HepG2 (cell line): ENCODE data around the gene LDB2. TPM values are rescaled to one million over a fixed set of nuclear protein-coding genes. Genes with fewer than 3 reads are reported as not detected.

Experiments
- ATAC-seq: fragments of 200-7000 bp; cut with Tn5 transposase; 3 replicates; pipeline ENCODE4 v1.9.1; 2020; ENCODE audit warnings: mild to moderate bottlenecking, moderate library complexity
- BruUV-seq: library from RNA; stranded (reverse); fragments of 400-500 nt; replicated peaks from 2 replicates; lab custom pipeline; 2021; lab: Mats Ljungman, UMichigan
- CTCF ChIA-PET: fragments of 300-600 bp; formaldehyde crosslinking; extraction: SDS; loops from one replicate; lab custom pipeline; 2021; ENCODE audit warnings: low total read pairs, inconsistent platforms, low intra/inter-chr PET ratio; lab: Yijun Ruan, JAX
- POLR2A ChIA-PET: fragments of 350-600 bp; sonication (Branson Sonifier 250); formaldehyde crosslinking; loops from one replicate; lab custom pipeline; 2020; ENCODE audit warnings: antibody characterized with exemption, inconsistent platforms; lab: Yijun Ruan, JAX
- DNase-seq: peaks from one replicate; pipeline ENCODE4 v3.0.0-alpha.2; 2015; ENCODE audit warnings: low spot score
- FAIRE-seq: peaks from 3 replicates; lab custom pipeline; 2011; peaks lifted over from hg19 to GRCh38; lab: Jason Lieb, UNC
- H2AFZ ChIP-seq: one replicate; pipeline ENCODE4 v1.6.1; 2011; ENCODE audit warnings: low read length, inconsistent platforms
- H3K27ac ChIP-seq: fragments of 300-600 bp; 3 replicates; pipeline ENCODE4 v1.8.0; 2011; ENCODE audit warnings: mixed run types, mild to moderate bottlenecking, mixed read lengths, low read length, inconsistent platforms; ENCODE audit not compliant: insufficient read depth; ENCODE audit errors: extremely low read length
- H3K27me3 ChIP-seq, 2 experiments: fragments of 200-600 bp in 1 of 2; 2 replicates in 1 of 2; 3 replicates in 1 of 2; pipeline versions ENCODE4 v1.6.0 to v1.8.0; 2011; ENCODE audit warnings: low read length in 2 of 2, mild to moderate bottlenecking in 2 of 2, moderate library complexity in 2 of 2, inconsistent platforms in 1 of 2; ENCODE audit not compliant: insufficient read depth in 2 of 2, control insufficient read depth in 1 of 2
- H3K36me3 ChIP-seq, 2 experiments: fragments of 200-600 bp in 1 of 2; replicated peaks in 1 of 2; 2 replicates in 1 of 2; 3 replicates in 1 of 2; pipeline versions ENCODE4 v1.5.1 to v1.8.0; 2011; ENCODE audit warnings: low read length in 2 of 2, inconsistent platforms in 1 of 2; ENCODE audit not compliant: insufficient read depth in 2 of 2, control insufficient read depth in 1 of 2
- H3K4me1 ChIP-seq: 2 replicates; pipeline ENCODE4 v1.5.1; 2012; ENCODE audit warnings: low read length, inconsistent platforms; ENCODE audit not compliant: insufficient read depth
- H3K4me2 ChIP-seq: 2 replicates; pipeline ENCODE4 v1.6.0; 2011; ENCODE audit warnings: low read depth, low read length, inconsistent platforms
- H3K4me3 ChIP-seq, 3 experiments: fragments of 200-600 bp in 1 of 3; sonication (generic), shearing (Covaris generic) in 1 of 3; replicated peaks in 1 of 3; 2 replicates each; pipeline ENCODE4 v1.5.1; 2011 to 2016; ENCODE audit warnings: low read length in 3 of 3, inconsistent platforms in 2 of 3, low read depth in 2 of 3, mild to moderate bottlenecking in 2 of 3, control low read depth in 1 of 3, mixed read lengths in 1 of 3; ENCODE audit not compliant: insufficient read depth in 1 of 3
- H3K79me2 ChIP-seq: one replicate; pipeline ENCODE4 v1.6.1; 2011; ENCODE audit warnings: low read length, inconsistent platforms; ENCODE audit not compliant: insufficient read depth
- H3K9ac ChIP-seq: 2 replicates; pipeline ENCODE4 v1.6.0; 2011; ENCODE audit warnings: mild to moderate bottlenecking, low read depth, low read length, inconsistent platforms; ENCODE audit not compliant: insufficient read depth
- H3K9me3 ChIP-seq: 2 replicates; pipeline ENCODE4 v1.5.1; 2012; ENCODE audit warnings: mild to moderate bottlenecking, low read length
- H4K20me1 ChIP-seq: 2 replicates; pipeline ENCODE4 v1.6.0; 2011; ENCODE audit warnings: inconsistent platforms, mild to moderate bottlenecking, low read length, moderate library complexity; ENCODE audit not compliant: insufficient read depth
- ERF ChIP-seq: IDR thresholded peaks from 2 replicates; pipeline ENCODE4 v1.6.1; 2018; ENCODE audit warnings: missing biosample characterization, missing genetic modification reagents
- HNRNPK ChIP-seq: fragments of 200-400 bp; formaldehyde crosslinking; IDR thresholded peaks from 2 replicates; pipeline ENCODE4 v1.6.1; 2018; ENCODE audit warnings: low read length, low read depth, moderate library complexity, mild to moderate bottlenecking; ENCODE audit not compliant: poor library complexity, severe bottlenecking
- NR3C1 ChIP-seq: sonication (generic); formaldehyde crosslinking; IDR thresholded peaks from 2 replicates; pipeline ENCODE4 v1.4.0; 2020; ENCODE audit warnings: missing genetic modification reagents
- POLR2AphosphoS5 ChIP-seq: IDR thresholded peaks from 2 replicates; pipeline ENCODE4 v1.6.1; 2012; ENCODE audit warnings: low read depth, low read length
- SATB2 ChIP-seq: sonication (generic); formaldehyde crosslinking; IDR thresholded peaks from 2 replicates; pipeline ENCODE4 v1.5.0; 2020; ENCODE audit warnings: missing genetic modification reagents
- SNAI1 ChIP-seq: sonication (generic); formaldehyde crosslinking; IDR thresholded peaks from 2 replicates; pipeline ENCODE4 v1.5.0; 2020; ENCODE audit warnings: mild to moderate bottlenecking, missing genetic modification reagents, borderline replicate concordance
- TSC22D2 ChIP-seq: sonication (generic); formaldehyde crosslinking; IDR thresholded peaks from 2 replicates; pipeline ENCODE4 v1.5.1; 2020; ENCODE audit warnings: missing genetic modification reagents, mild to moderate bottlenecking, borderline replicate concordance
- ZC3H4 ChIP-seq: sonication (generic); formaldehyde crosslinking; IDR thresholded peaks from 2 replicates; pipeline ENCODE4 v1.4.0; 2020; ENCODE audit warnings: missing genetic modification reagents, borderline replicate concordance
- ZNF264 ChIP-seq: sonication (generic); formaldehyde crosslinking; IDR thresholded peaks from 2 replicates; pipeline ENCODE4 v1.4.0; 2020; ENCODE audit warnings: missing genetic modification reagents
- ZNF343 ChIP-seq: sonication (generic); formaldehyde crosslinking; IDR thresholded peaks from 2 replicates; pipeline ENCODE4 v1.4.0; 2020; ENCODE audit warnings: mild to moderate bottlenecking, missing genetic modification reagents
- ZNF432 ChIP-seq: sonication (generic); formaldehyde crosslinking; IDR thresholded peaks from 2 replicates; pipeline ENCODE4 v1.5.0; 2020; ENCODE audit warnings: missing genetic modification reagents, mild to moderate bottlenecking, borderline replicate concordance
- ZNF674 ChIP-seq: sonication (generic); formaldehyde crosslinking; IDR thresholded peaks from 2 replicates; pipeline ENCODE4 v1.5.0; 2020; ENCODE audit warnings: low read depth, mild to moderate bottlenecking, missing genetic modification reagents
- WGBS: methylation state at CpG from one replicate; pipeline ENCODE4 v1.1.6; 2017; ENCODE audit warnings: low lambda C conversion rate; 5-methylcytosine and 5-hydroxymethylcytosine counted together
- in situ Hi-C: cut with HindIII; loops from 2 replicates; pipeline ENCODE4 v1.10.0; 2017; ENCODE audit warnings: low pct_unique_long_range_greater_than_20kb; ENCODE audit not compliant: extremely low pct_ligation_motif_present
- intact Hi-C: fragments of 100-400 bp; cut with micrococcal nuclease; formaldehyde crosslinking; loops from one replicate; pipeline ENCODE4 v1.10.0; 2022; ENCODE audit not compliant: unreplicated experiment
- polyA plus RNA-seq, 8 experiments: library from polyadenylated mRNA; depleted of rRNA in 3 of 8; stranded (reverse) in 7 of 8; unstranded in 1 of 8; fragments of >200 nt; fragmentation: Illumina TruSeq in 4 of 8; extraction: Trizol in 4 of 8; gene quantifications; 2 replicates each; pipeline versions ENCODE4 v1.2.1 to v1.2.3, GENCODE V29; 2011 to 2016; ENCODE audit warnings: low read depth in 4 of 8, missing spikeins in 1 of 8, mixed read lengths in 1 of 8; ENCODE audit not compliant: insufficient read depth in 1 of 8
- total RNA-seq, 5 experiments: library from RNA; depleted of rRNA; stranded (reverse); fragments of >200 nt; fragmentation: Illumina TruSeq; extraction: Trizol; gene quantifications; 2 replicates each; pipeline ENCODE4 v1.2.3, GENCODE V29; 2016; ENCODE audit warnings: low read depth in 1 of 5
- TF ChIP-seq, protein P1 (sequence below): IDR thresholded peaks from 2 replicates; pipeline ENCODE4 v1.6.1; 2018; ENCODE audit warnings: missing genetic modification reagents

LDB2 gene
- total and polyA plus RNA-seq, 2 of the 13 experiments (the other 11 are each of a cell fraction or from before 2014, with no cell fraction given), result not detected

DNA sequence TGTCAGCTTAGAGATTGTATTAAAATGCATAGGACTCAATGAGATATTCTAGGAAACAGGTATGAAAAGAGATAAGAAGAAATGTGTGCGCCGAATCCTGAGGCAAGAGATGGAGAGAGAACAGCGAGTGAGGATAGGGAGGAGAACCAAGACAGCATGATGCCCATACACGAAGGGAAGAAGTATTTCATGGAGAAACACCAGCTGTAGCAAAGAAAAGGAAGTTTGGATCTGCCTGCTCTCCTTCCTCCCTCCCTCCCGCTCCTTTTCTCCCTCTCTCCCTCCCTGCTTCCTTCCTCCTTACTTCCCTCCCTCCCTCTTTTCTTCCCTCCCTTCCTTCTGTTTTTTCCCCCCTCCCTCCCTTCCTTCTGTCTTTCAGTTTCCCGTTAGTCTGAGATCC is 353.6 kb downstream of the LDB2 start:
- in situ Hi-C loops, result no loop called here
- CTCF ChIA-PET, result no interaction called here

GRCh38 chr4:16544251-16544721 is 354.2 kb downstream of the LDB2 start:
- WGBS, result 9% methylated on average over 6 of the region's 6 CpGs

More for the DNA sequence above, 353.6 kb downstream of the LDB2 start:
- DNase-seq, result no peak
- Histone ChIP-seq H3K4me2 (no peak overlapping the region), H3K4me3 (no peak overlapping the region), H2AFZ (no peak overlapping the region), H3K36me3 (no peaks in the 10 kb centered on the region)
- 39% methylated on average over 6 of the region's 6 CpGs for WGBS
- POLR2A ChIA-PET, result no interaction called here
- TF ChIP-seq HNRNPK (peak; percentile 59), TSC22D2 (CRISPR knock-in tag) (no peak)
- TF ChIP-seq, all 625 proteins: peak for 1
- no peaks in the 10 kb centered on the region for H3K9me3 ChIP-seq
- H3K9ac ChIP-seq, result no peak overlapping the region
- no peaks in the 10 kb centered on the region for H3K4me1 ChIP-seq
- BruUV-seq, result no TSS peak
- H3K27ac ChIP-seq, result no peak overlapping the region
- FAIRE-seq, result no peak
- no peak for ATAC-seq
- H3K79me2 ChIP-seq, result no peaks in the 10 kb centered on the region
- H4K20me1 ChIP-seq, result no peaks in the 10 kb centered on the region
- no peaks in the 10 kb centered on the region for H3K27me3 ChIP-seq
- intact Hi-C loops, result no loop called here

More at GRCh38 chr4:16544251-16544721, 354.2 kb downstream of the LDB2 start:
- CTCF ChIA-PET, result no interaction called here
- ATAC-seq (no peak), FAIRE-seq (no peak)
- H3K9me3 ChIP-seq, result no peaks in the 10 kb centered on the region
- H3K4me3 ChIP-seq, result no peak overlapping the region
- no peaks in the 10 kb centered on the region for H3K79me2 ChIP-seq
- TF ChIP-seq SNAI1 (CRISPR knock-in tag) (no peak), ZC3H4 (CRISPR knock-in tag) (no peak), ZNF674 (CRISPR knock-in tag) (no peak), ZNF343 (CRISPR knock-in tag) (no peak), POLR2AphosphoS5 (no peak), ZNF264 (CRISPR knock-in tag) (no peak), NR3C1 (CRISPR knock-in tag) (no peak), SATB2 (CRISPR knock-in tag) (no peak), ERF (CRISPR knock-in tag) (no peak), ZNF432 (CRISPR knock-in tag) (no peak)
- TF ChIP-seq, protein P1, sequence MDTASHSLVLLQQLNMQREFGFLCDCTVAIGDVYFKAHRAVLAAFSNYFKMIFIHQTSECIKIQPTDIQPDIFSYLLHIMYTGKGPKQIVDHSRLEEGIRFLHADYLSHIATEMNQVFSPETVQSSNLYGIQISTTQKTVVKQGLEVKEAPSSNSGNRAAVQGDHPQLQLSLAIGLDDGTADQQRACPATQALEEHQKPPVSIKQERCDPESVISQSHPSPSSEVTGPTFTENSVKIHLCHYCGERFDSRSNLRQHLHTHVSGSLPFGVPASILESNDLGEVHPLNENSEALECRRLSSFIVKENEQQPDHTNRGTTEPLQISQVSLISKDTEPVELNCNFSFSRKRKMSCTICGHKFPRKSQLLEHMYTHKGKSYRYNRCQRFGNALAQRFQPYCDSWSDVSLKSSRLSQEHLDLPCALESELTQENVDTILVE (CRISPR knock-in tag), result no peak
- TF ChIP-seq, all 625 proteins: peak for 0
- no peak overlapping the region for H3K27ac ChIP-seq
- in situ Hi-C loops (no loop called here), intact Hi-C loops (no loop called here)
- no peaks in the 10 kb centered on the region for H3K27me3 ChIP-seq
- POLR2A ChIA-PET, result no interaction called here
- no TSS peak for BruUV-seq
- DNase-seq, result no peak
- H2AFZ ChIP-seq, result no peak overlapping the region
- H3K4me1 ChIP-seq, result no peaks in the 10 kb centered on the region
- H3K9ac ChIP-seq, result no peak overlapping the region
- H4K20me1 ChIP-seq, result no peaks in the 10 kb centered on the region
- no peak overlapping the region for H3K4me2 ChIP-seq
- no peaks in the 10 kb centered on the region for H3K36me3 ChIP-seq
